GM10266 (cell line): Measurements from ENCODE around the gene PABPN1L.
A peak's percentile ranks its signal among the peaks of the same experiment; 100 is the strongest.

Experiments used
- DNase-seq: peaks from one replicate; pipeline ENCODE4 v3.0.0; 2012; ENCODE audit errors: extremely low spot score
- TF ChIP-seq, protein P1 (sequence below): IDR thresholded peaks from 2 replicates; pipeline ENCODE4 v1.5.1; 2012; ENCODE audit warnings: mild to moderate bottlenecking, low read depth; ENCODE audit not compliant: control insufficient read depth, insufficient read depth; ENCODE audit errors: missing control alignments

Gene PABPN1L

DNA sequence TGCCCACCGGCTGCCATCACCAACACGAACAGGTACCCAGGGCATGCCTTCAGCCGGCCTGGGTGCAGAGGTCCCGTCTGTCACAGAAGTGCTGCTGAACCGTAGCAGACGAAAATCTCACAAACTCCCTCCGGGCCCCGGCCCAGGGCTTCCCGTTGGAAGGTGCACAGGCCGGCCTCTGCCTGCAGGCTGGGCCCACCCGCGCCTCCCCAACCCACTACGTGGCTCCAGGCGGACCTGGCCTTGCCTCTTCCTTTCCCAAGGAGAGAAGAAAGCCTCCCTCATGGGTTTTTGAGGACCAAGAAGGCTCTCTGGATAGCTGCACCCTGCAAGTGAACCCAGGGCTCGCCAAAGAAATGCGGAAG is 45.5 kb upstream of the PABPN1L start:
- no peak for DNase-seq
- TF ChIP-seq, protein P1, sequence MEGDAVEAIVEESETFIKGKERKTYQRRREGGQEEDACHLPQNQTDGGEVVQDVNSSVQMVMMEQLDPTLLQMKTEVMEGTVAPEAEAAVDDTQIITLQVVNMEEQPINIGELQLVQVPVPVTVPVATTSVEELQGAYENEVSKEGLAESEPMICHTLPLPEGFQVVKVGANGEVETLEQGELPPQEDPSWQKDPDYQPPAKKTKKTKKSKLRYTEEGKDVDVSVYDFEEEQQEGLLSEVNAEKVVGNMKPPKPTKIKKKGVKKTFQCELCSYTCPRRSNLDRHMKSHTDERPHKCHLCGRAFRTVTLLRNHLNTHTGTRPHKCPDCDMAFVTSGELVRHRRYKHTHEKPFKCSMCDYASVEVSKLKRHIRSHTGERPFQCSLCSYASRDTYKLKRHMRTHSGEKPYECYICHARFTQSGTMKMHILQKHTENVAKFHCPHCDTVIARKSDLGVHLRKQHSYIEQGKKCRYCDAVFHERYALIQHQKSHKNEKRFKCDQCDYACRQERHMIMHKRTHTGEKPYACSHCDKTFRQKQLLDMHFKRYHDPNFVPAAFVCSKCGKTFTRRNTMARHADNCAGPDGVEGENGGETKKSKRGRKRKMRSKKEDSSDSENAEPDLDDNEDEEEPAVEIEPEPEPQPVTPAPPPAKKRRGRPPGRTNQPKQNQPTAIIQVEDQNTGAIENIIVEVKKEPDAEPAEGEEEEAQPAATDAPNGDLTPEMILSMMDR = no peak

DNA sequence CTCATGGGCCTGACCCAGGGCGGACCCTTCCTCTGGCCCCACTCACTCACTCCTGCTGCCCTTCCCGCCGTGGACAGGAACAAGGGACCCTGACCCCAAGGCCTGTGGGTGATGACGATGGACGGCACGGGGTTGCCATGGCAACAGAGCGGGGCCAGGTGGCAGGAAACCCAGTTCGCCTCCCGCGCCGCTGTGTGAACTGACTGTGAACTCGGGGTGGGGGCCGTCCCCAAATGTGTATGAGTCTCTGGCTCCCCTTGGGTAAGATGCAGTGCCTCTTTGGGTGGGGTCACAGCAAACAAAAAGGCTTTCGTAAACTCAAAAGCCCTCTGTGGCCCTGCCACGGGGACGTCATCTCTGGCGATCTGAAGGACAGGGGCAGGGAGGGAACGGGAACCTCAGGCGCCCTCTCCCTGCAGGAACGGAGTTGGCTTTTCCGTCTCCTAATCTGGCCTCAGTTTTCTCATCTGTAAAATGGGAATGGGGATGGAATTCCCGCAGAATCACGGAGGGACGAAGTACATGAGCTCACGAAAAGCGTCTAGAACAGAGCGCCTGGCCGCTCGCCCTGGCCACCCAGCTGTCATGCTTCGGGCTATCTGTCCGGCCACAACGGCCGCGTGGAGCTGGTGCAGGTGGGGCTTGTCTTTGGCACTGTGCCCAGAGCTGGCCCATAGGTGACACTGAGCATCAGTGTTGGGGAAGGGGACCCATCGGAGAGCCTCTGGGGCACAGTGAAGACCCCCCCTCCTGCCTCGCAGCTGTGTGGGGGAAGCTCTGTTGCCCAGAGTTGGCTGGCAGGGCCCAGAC is 44.9 kb upstream of the PABPN1L start:
- TF ChIP-seq, protein P1 = no peak

DNA sequence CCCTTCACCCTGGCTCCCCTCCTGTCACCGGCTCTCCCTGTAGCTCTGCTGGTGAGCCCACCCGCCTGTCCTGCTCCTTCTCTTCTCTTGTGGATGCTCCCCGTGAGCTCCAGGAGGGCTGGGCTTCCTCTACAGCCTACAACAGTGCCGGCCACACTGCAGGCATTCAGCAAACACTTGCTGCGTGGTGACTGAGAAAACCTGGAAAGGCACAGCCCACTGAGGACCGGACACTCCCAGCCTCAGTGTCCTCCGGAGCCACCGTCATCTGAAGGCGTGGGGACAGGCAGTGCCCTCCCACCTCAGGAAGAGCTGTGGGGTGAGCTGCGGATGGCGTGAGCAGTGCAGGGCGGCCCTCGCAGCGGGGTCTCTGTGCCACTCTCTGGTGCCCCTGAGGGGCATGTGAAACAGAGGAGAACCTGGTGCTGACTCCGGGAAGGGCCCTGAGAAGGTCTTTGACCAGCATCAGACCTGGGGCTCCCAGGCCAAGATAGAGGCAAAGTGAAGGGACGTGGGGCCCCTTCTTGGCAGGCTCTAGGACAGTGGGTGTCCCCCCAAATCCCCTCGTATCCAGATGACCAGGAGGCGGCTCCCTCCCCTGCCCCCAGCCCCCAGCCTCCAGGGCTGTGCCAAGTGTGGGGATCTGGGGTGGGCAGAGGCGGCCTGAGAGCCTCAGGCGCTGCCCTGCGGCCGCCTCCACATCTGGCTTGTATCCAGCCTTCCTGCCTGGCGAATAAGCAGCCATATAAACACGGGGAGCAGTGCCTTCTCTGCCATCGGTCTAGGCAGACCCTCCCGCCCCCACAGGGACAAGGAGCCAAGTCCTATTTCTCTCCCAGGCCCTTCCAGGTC is 44.0 kb upstream of the PABPN1L start:
- DNase-seq = no peak
- TF ChIP-seq, protein P1 = no peak

More for the DNA sequence above, 44.9 kb upstream of the PABPN1L start:
- DNase-seq = peak; percentile 61

DNA sequence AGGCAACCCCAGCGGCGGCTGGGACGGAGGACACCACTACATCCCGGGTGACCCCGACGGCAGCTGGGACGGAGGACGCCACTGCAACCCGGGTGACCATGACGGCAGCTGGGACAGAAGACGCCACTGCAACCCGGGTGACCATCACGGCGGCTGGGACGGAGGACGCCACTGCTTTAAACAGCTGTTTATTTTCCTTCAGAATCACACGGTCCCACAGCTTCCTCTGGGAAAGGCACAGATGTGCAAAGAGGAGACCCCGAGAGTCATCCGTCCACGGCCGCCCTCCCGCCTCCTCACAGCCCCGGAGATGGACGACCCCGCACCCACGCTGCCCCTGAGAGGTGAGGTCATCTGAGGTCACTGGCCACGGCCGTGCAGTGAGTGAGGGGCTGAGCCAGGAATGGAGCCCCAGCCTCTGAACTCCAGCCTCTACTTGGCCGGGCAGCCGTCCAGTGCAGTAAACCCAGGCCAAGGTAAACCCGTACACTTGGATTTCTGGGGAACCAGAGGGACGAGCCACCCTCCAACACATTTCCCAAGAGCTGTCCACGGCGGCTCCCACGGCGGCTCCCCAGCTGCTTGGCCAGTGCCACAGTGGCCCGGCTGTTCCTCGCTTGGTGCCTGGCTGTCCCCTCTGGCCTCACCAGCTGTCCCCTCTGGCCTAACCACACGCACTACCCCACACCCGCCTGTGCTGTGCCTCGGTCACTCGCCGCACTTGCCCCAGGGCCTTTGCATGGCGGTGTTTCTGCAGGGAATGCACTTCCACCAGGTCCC is 43.2 kb upstream of the PABPN1L start:
- TF ChIP-seq, protein P1 = no peak
- no peak for DNase-seq

DNA sequence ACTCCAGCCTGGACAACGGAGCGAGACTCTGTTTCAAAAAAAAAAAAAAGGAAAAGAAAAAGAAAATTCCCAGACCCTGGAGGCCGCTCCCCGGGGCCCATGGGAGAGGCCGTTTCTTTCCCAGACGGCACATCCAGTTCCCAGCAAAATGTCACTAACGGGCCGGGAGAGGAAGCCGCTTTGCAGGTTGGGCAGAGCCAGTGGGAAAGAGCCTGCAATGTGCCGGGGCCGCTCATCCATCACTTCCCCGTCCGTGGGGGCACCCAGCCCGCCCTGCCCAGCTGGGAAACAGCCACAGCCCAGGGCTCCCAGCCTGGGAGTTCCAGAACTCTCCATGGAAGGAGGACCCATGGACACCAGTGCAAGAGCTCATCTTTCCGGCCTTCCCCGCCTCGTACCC is 41.8 kb upstream of the PABPN1L start:
- DNase-seq = no peak
- TF ChIP-seq, protein P1 = no peak

DNA sequence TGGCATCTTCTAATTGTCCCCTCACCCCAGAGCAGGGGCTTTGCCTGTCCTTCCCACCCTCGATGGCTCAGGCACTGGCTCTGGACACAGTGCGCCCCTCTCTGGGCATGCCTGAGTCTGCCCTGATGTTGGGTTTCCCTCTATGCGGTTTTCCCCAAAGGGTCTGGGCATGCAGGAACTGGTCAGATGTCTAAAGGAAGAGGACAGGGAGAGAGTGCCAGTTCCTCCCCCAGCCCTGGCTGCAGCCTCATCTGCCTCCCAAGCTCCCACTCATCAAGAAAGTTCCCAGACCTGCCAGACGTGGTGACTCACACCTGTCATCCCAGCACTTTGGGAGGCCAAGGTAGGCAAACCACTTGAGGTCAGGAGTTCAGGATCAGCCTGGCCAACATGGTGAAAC is 41.3 kb upstream of the PABPN1L start:
- DNase-seq = no peak
- TF ChIP-seq, protein P1 = no peak
